IMR-90 (cell line): ENCODE results near the gene DCST2. TPM values are rescaled to one million over a fixed set of nuclear protein-coding genes. Genes with fewer than 3 reads are reported as not detected.

ENCODE experiments used
- ATAC-seq: fragments of 200-7000 bp; cut with Tn5 transposase; 2 replicates; pipeline ENCODE4 v1.9.1; 2020; ENCODE audit warnings: low read depth, mild to moderate bottlenecking, moderate library complexity
- BruUV-seq: library from RNA; stranded (reverse); fragments of 400-500 nt; replicated peaks from 2 replicates; lab custom pipeline; 2021; lab: Mats Ljungman, UMichigan
- CTCF ChIA-PET: fragments of 300-600 bp; formaldehyde crosslinking; extraction: SDS; loops from one replicate; lab custom pipeline; 2021; ENCODE audit warnings: antibody characterized with exemption; lab: Yijun Ruan, JAX
- POLR2A ChIA-PET: fragments of 300-600 bp; sonication (Branson Sonifier 250); formaldehyde crosslinking; loops from one replicate; lab custom pipeline; 2022; ENCODE audit warnings: antibody characterized with exemption; ENCODE audit not compliant: unreplicated experiment; lab: Charles Lee
- DNase-seq: peaks from one replicate; pipeline ENCODE4 v3.0.0; 2013
- H2AFZ ChIP-seq: replicated peaks from 2 replicates; pipeline ENCODE3; 2013; ENCODE audit warnings: low read length, mild to moderate bottlenecking; ENCODE audit not compliant: poor library complexity
- H2AK5ac ChIP-seq: 2 replicates; pipeline ENCODE4 v1.6.1; 2013; ENCODE audit warnings: low read depth, low read length, inconsistent platforms
- H2AK9ac ChIP-seq: replicated peaks from 2 replicates; pipeline ENCODE3; 2013; ENCODE audit warnings: mild to moderate bottlenecking, low read depth, low read length, moderate library complexity; ENCODE audit not compliant: poor library complexity
- H2BK120ac ChIP-seq: 2 replicates; pipeline ENCODE4 v1.6.1; 2013; ENCODE audit warnings: low read depth, low read length, inconsistent platforms
- H2BK15ac ChIP-seq: 3 replicates; pipeline ENCODE4 v1.6.1; 2013; ENCODE audit warnings: low read depth, low read length, inconsistent platforms
- H2BK20ac ChIP-seq: 2 replicates; pipeline ENCODE4 v1.6.1; 2013; ENCODE audit warnings: low read depth, mild to moderate bottlenecking, inconsistent platforms, low read length, moderate library complexity
- H2BK5ac ChIP-seq: 2 replicates; pipeline ENCODE4 v1.6.1; 2013; ENCODE audit warnings: mild to moderate bottlenecking, low read depth, low read length, inconsistent platforms; ENCODE audit not compliant: poor library complexity, severe bottlenecking
- H3K14ac ChIP-seq: replicated peaks from 2 replicates; pipeline ENCODE4 v1.6.1; 2013; ENCODE audit warnings: low read depth, low read length, inconsistent platforms
- H3K18ac ChIP-seq: 2 replicates; pipeline ENCODE4 v1.6.1; 2013; ENCODE audit warnings: low read depth, low read length, control low read depth
- H3K23ac ChIP-seq: 2 replicates; pipeline ENCODE4 v1.6.1; 2013; ENCODE audit warnings: low read depth, low read length, inconsistent platforms
- H3K27ac ChIP-seq: 2 replicates; pipeline ENCODE4 v1.5.1; 2013; ENCODE audit warnings: mild to moderate bottlenecking, control low read depth, low read length; ENCODE audit not compliant: insufficient read depth
- H3K27me3 ChIP-seq: 2 replicates; pipeline ENCODE4 v1.6.1; 2013; ENCODE audit warnings: low read length; ENCODE audit not compliant: control insufficient read depth, insufficient read depth
- H3K36me3 ChIP-seq: 2 replicates; pipeline ENCODE4 v1.6.1; 2013; ENCODE audit warnings: low read length, mixed read lengths; ENCODE audit not compliant: control insufficient read depth, insufficient read depth
- H3K4ac ChIP-seq: 2 replicates; pipeline ENCODE4 v1.6.1; 2013; ENCODE audit warnings: low read depth, low read length, inconsistent platforms
- H3K4me1 ChIP-seq: 2 replicates; pipeline ENCODE4 v1.6.1; 2013; ENCODE audit warnings: low read length, mixed read lengths; ENCODE audit not compliant: control insufficient read depth, insufficient read depth
- H3K4me2 ChIP-seq: 2 replicates; pipeline ENCODE4 v1.6.1; 2013; ENCODE audit warnings: low read depth, mild to moderate bottlenecking, control low read depth, low read length, moderate library complexity
- H3K4me3 ChIP-seq: 2 replicates; pipeline ENCODE4 v1.5.1; 2013; ENCODE audit warnings: low read depth, mild to moderate bottlenecking, control low read depth, low read length, moderate library complexity; ENCODE audit not compliant: insufficient read depth
- H3K56ac ChIP-seq: 2 replicates; pipeline ENCODE4 v1.6.1; 2013; ENCODE audit warnings: low read length, inconsistent platforms; ENCODE audit not compliant: insufficient read depth; ENCODE audit errors: extremely low read depth
- H3K79me1 ChIP-seq, 2 experiments: 2 replicates each; pipeline ENCODE4 v1.6.1; 2013; ENCODE audit warnings: low read length in 2 of 2, inconsistent platforms in 1 of 2, low read depth in 1 of 2
- H3K9ac ChIP-seq: 2 replicates; pipeline ENCODE4 v1.6.1; 2013; ENCODE audit warnings: low read depth, low read length, control low read depth
- H3K9me1 ChIP-seq: 2 replicates; pipeline ENCODE4 v1.6.1; 2013; ENCODE audit warnings: low read length, inconsistent platforms; ENCODE audit not compliant: insufficient read depth
- H3K9me3 ChIP-seq: 2 replicates; pipeline ENCODE4 v1.6.1; 2013; ENCODE audit warnings: low read length; ENCODE audit not compliant: control insufficient read depth, insufficient read depth
- H4K20me1 ChIP-seq: 2 replicates; pipeline ENCODE4 v1.6.1; 2013; ENCODE audit warnings: low read length, inconsistent platforms; ENCODE audit not compliant: insufficient read depth
- H4K5ac ChIP-seq: 2 replicates; pipeline ENCODE4 v1.6.1; 2013; ENCODE audit warnings: mild to moderate bottlenecking, low read depth, low read length, control low read depth
- H4K8ac ChIP-seq, 2 experiments: 2 replicates each; pipeline ENCODE4 v1.6.1; 2013; ENCODE audit warnings: low read depth in 2 of 2, low read length in 2 of 2, control low read depth in 1 of 2, inconsistent platforms in 1 of 2
- H4K91ac ChIP-seq: 2 replicates; pipeline ENCODE4 v1.6.1; 2013; ENCODE audit warnings: low read depth, low read length, inconsistent platforms; ENCODE audit not compliant: insufficient read depth
- BHLHE40 ChIP-seq: fragments of 150-350 bp; IDR thresholded peaks from 2 replicates; pipeline ENCODE4 v1.6.1; 2016; ENCODE audit warnings: mild to moderate bottlenecking, low read depth, low read length
- CHD1 ChIP-seq: IDR thresholded peaks from 2 replicates; pipeline ENCODE4 v1.6.1; 2012; ENCODE audit warnings: low read depth, low read length, improper control_type of control experiment
- MAFK ChIP-seq: IDR thresholded peaks from 2 replicates; pipeline ENCODE4 v1.6.1; 2012; ENCODE audit warnings: low read depth, low read length, improper control_type of control experiment
- MAZ ChIP-seq: IDR thresholded peaks from 2 replicates; pipeline ENCODE4 v1.6.1; 2012; ENCODE audit warnings: low read depth, mild to moderate bottlenecking, low read length, improper control_type of control experiment, moderate library complexity, borderline replicate concordance
- SMC3 ChIP-seq: fragments of 150-350 bp; IDR thresholded peaks from 2 replicates; pipeline ENCODE4 v1.6.1; 2016; ENCODE audit warnings: low read depth, mild to moderate bottlenecking, antibody characterized with exemption, low read length, moderate library complexity
- WGBS, 2 experiments: methylation state at CpG; one replicate each; pipeline versions ENCODE4 v1.1.5 to v1.1.7; 2013; ENCODE audit warnings: missing lambda C conversion rate in 2 of 2; ENCODE audit not compliant: insufficient read length in 1 of 2; ENCODE audit errors: extremely low coverage in 2 of 2; 5-methylcytosine and 5-hydroxymethylcytosine counted together
- dilution Hi-C: fragments of 300-500 bp; cut with HindIII; formaldehyde crosslinking; loops from one replicate; pipeline ENCODE4 v1.14.3; 2018; ENCODE audit warnings: low sequenced_read_pairs; ENCODE audit not compliant: unreplicated experiment
- in situ Hi-C: fragments of 300-500 bp; cut with MboI; formaldehyde crosslinking; loops from 3 replicates; pipeline ENCODE4 v1.14.3; 2019; ENCODE audit warnings: low sequenced_read_pairs, inconsistent platforms, mixed read lengths
- intact Hi-C: fragments of 100-400 bp; cut with micrococcal nuclease; formaldehyde crosslinking; loops from 2 replicates; pipeline ENCODE4 v1.10.0; 2022
- polyA plus RNA-seq, 3 experiments: library from polyadenylated mRNA; depleted of rRNA; stranded (reverse); fragments of >200 nt; gene quantifications; 2 replicates each; pipeline ENCODE4 v1.2.3, GENCODE V29; 2012; ENCODE audit warnings: low replicate concordance in 1 of 3
- total RNA-seq: library from RNA; depleted of rRNA; stranded (reverse); fragments of >200 nt; gene quantifications from 2 replicates; pipeline ENCODE4 v1.2.3, GENCODE V29; 2012
- TF ChIP-seq, protein P1 (sequence below): fragments of 150-350 bp; IDR thresholded peaks from 2 replicates; pipeline ENCODE4 v1.6.1; 2017; ENCODE audit warnings: mild to moderate bottlenecking, antibody characterized with exemption, low read length, low read depth
- TF ChIP-seq, protein P2 (sequence below): conservative IDR thresholded peaks from 2 replicates; pipeline ENCODE4 v1.5.1; 2012; ENCODE audit warnings: mild to moderate bottlenecking, low read depth, low read length, improper control_type of control experiment

Gene DCST2
- total and polyA plus RNA-seq, 2 of the 4 experiments (the other 2 are of a cell fraction) = 0.14 TPM; not detected in 1

GRCh38 chr1:155048449-155049334 is 15.1 kb upstream of the DCST2 start:
- H3K18ac ChIP-seq = no peak overlapping the region
- peaks cover 9% of the 10 kb centered on the region; the same call in 1 of the 2 replicates for H3K9me1 ChIP-seq
- intact Hi-C loops (no loop called here), dilution Hi-C loops (no loop called here), in situ Hi-C loops (no loop called here)
- no peak overlapping the region for H3K4ac ChIP-seq
- no peak overlapping the region for H3K23ac ChIP-seq
- H3K9me3 ChIP-seq = no peaks in the 10 kb centered on the region
- no peak overlapping the region for H4K91ac ChIP-seq
- WGBS, 2 experiments = 100% methylated on average over 1 of the region's 8 CpGs; no CpG with 5 or more reads in 1 of the 2 experiments
- no peak overlapping the region for H2BK15ac ChIP-seq
- H3K36me3 ChIP-seq = no peaks in the 10 kb centered on the region
- no peaks in the 10 kb centered on the region for H3K27me3 ChIP-seq
- peaks cover 0 to 15% of the 10 kb centered on the region in 2 experiments; a peak in 2 of 4 replicates for H3K79me1 ChIP-seq
- no TSS peak for BruUV-seq
- H4K8ac ChIP-seq = no peak overlapping the region
- no peak overlapping the region for H3K27ac ChIP-seq
- no peak overlapping the region for H2BK120ac ChIP-seq
- CTCF ChIA-PET = interaction anchor here (0.9 to 2.3 kb wide), 2 partner anchors 13 to 36 kb away, joined by 4 to 6 read pairs; no protein-coding TSS in a partner anchor
- no peak overlapping the region for H3K4me3 ChIP-seq
- DNase-seq (no peak), ATAC-seq (no peak)
- H2AK9ac ChIP-seq = no peak overlapping the region
- POLR2A ChIA-PET = no interaction called here
- H2BK5ac ChIP-seq = no peak overlapping the region
- H3K9ac ChIP-seq = no peak overlapping the region
- H4K5ac ChIP-seq = no peak overlapping the region
- H3K4me2 ChIP-seq = no peak overlapping the region
- TF ChIP-seq MAFK (no peak), SMC3 (no peak), MAZ (no peak), CHD1 (no peak), BHLHE40 (no peak)
- TF ChIP-seq, protein P1, sequence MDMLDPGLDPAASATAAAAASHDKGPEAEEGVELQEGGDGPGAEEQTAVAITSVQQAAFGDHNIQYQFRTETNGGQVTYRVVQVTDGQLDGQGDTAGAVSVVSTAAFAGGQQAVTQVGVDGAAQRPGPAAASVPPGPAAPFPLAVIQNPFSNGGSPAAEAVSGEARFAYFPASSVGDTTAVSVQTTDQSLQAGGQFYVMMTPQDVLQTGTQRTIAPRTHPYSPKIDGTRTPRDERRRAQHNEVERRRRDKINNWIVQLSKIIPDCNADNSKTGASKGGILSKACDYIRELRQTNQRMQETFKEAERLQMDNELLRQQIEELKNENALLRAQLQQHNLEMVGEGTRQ = no peak
- TF ChIP-seq, protein P2, sequence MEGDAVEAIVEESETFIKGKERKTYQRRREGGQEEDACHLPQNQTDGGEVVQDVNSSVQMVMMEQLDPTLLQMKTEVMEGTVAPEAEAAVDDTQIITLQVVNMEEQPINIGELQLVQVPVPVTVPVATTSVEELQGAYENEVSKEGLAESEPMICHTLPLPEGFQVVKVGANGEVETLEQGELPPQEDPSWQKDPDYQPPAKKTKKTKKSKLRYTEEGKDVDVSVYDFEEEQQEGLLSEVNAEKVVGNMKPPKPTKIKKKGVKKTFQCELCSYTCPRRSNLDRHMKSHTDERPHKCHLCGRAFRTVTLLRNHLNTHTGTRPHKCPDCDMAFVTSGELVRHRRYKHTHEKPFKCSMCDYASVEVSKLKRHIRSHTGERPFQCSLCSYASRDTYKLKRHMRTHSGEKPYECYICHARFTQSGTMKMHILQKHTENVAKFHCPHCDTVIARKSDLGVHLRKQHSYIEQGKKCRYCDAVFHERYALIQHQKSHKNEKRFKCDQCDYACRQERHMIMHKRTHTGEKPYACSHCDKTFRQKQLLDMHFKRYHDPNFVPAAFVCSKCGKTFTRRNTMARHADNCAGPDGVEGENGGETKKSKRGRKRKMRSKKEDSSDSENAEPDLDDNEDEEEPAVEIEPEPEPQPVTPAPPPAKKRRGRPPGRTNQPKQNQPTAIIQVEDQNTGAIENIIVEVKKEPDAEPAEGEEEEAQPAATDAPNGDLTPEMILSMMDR = no peak
- H2AK5ac ChIP-seq = no peak overlapping the region; the same call in 1 of the 2 replicates
- peaks cover 13% of the 10 kb centered on the region for H3K4me1 ChIP-seq
- H4K20me1 ChIP-seq = no peaks in the 10 kb centered on the region; the same call in 1 of the 2 replicates
- no peak overlapping the region for H3K56ac ChIP-seq
- no peak overlapping the region for H2BK20ac ChIP-seq
- H3K14ac ChIP-seq = no peak overlapping the region
- no peak overlapping the region for H2AFZ ChIP-seq
